ENCODE data around the gene PNMT. TPM values are rescaled to one million over a fixed set of nuclear protein-coding genes. Genes with fewer than 3 reads are reported as not detected.

Gene PNMT
- total RNA-seq, 1 experiment from 2014 or later, result 2.4 TPM

DNA sequence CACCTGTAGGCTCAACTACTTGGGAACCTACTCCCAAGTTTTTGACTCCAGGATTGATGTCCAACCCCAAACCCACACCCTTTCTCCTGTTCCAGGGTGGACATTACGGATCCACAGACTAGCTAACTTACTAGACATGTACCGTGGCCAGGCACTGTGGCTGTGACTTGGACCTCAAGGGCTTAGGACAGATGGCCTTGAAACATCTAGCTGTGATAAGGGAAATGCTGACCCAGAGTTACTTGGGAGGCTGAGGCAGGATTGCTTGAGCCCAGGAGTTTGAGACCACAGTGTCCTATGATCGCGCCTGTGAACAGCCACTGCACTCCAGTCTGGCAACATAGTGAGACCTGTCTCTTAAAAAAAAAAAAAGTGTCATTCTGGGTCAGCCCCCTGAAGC is 27.2 kb upstream of the PNMT start:
- in situ Hi-C loops (cut with HindIII; ENCODE audit: low pct_unique_long_range_greater_than_20kb, low sequenced_read_pairs) (no loop called here), intact Hi-C loops (cut with micrococcal nuclease; ENCODE audit: unreplicated experiment) (no loop called here)
- ChIA-PET CTCF (no interaction called here), POLR2A (no interaction called here)
- DNase-seq (ENCODE audit: low read depth, low spot score) (no peak), ATAC-seq (no peak)
- TF ChIP-seq, protein P1, sequence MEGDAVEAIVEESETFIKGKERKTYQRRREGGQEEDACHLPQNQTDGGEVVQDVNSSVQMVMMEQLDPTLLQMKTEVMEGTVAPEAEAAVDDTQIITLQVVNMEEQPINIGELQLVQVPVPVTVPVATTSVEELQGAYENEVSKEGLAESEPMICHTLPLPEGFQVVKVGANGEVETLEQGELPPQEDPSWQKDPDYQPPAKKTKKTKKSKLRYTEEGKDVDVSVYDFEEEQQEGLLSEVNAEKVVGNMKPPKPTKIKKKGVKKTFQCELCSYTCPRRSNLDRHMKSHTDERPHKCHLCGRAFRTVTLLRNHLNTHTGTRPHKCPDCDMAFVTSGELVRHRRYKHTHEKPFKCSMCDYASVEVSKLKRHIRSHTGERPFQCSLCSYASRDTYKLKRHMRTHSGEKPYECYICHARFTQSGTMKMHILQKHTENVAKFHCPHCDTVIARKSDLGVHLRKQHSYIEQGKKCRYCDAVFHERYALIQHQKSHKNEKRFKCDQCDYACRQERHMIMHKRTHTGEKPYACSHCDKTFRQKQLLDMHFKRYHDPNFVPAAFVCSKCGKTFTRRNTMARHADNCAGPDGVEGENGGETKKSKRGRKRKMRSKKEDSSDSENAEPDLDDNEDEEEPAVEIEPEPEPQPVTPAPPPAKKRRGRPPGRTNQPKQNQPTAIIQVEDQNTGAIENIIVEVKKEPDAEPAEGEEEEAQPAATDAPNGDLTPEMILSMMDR (IDR thresholded peaks at IDR 0.05), result no peak
- no peak for TF ChIP-seq POLR2AphosphoS5 (IDR thresholded peaks at IDR 0.05; ENCODE audit: low read depth, low read length)
- no peak for TF ChIP-seq TCF7L2 (IDR thresholded peaks at IDR 0.05; ENCODE audit: low read depth, low read length)
- TF ChIP-seq, protein P2, sequence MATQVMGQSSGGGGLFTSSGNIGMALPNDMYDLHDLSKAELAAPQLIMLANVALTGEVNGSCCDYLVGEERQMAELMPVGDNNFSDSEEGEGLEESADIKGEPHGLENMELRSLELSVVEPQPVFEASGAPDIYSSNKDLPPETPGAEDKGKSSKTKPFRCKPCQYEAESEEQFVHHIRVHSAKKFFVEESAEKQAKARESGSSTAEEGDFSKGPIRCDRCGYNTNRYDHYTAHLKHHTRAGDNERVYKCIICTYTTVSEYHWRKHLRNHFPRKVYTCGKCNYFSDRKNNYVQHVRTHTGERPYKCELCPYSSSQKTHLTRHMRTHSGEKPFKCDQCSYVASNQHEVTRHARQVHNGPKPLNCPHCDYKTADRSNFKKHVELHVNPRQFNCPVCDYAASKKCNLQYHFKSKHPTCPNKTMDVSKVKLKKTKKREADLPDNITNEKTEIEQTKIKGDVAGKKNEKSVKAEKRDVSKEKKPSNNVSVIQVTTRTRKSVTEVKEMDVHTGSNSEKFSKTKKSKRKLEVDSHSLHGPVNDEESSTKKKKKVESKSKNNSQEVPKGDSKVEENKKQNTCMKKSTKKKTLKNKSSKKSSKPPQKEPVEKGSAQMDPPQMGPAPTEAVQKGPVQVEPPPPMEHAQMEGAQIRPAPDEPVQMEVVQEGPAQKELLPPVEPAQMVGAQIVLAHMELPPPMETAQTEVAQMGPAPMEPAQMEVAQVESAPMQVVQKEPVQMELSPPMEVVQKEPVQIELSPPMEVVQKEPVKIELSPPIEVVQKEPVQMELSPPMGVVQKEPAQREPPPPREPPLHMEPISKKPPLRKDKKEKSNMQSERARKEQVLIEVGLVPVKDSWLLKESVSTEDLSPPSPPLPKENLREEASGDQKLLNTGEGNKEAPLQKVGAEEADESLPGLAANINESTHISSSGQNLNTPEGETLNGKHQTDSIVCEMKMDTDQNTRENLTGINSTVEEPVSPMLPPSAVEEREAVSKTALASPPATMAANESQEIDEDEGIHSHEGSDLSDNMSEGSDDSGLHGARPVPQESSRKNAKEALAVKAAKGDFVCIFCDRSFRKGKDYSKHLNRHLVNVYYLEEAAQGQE (IDR thresholded peaks at IDR 0.05; ENCODE audit: insufficient read depth in 1 of 2, low read depth in 2 of 2, low read length in 1 of 2), result no peak
- TF ChIP-seq SIN3A (IDR thresholded peaks at IDR 0.05; ENCODE audit: borderline replicate concordance, insufficient read depth, low read depth, low read length), result no peak
- BruUV-seq (replicated peaks), result no TSS peak
- Histone ChIP-seq H3K27ac (ENCODE audit: low read length) (no peak overlapping the region), H3K4me1 (ENCODE audit: control insufficient read depth, insufficient read depth, low read length) (peaks cover 45% of the 10 kb centered on the region), H3K36me3 (ENCODE audit: control insufficient read depth, insufficient read depth, low read length) (peaks cover 3% of the 10 kb centered on the region; the same call in 1 of the 2 replicates), H3K4me3 (ENCODE audit: low read depth in 2 of 2, low read length in 2 of 2) (no peak overlapping the region), H3K27me3 (ENCODE audit: control insufficient read depth, insufficient read depth, low read length) (no peaks in the 10 kb centered on the region), H3K9me3 (ENCODE audit: control insufficient read depth, insufficient read depth, low read depth, low read length) (no peaks in the 10 kb centered on the region)

DNA sequence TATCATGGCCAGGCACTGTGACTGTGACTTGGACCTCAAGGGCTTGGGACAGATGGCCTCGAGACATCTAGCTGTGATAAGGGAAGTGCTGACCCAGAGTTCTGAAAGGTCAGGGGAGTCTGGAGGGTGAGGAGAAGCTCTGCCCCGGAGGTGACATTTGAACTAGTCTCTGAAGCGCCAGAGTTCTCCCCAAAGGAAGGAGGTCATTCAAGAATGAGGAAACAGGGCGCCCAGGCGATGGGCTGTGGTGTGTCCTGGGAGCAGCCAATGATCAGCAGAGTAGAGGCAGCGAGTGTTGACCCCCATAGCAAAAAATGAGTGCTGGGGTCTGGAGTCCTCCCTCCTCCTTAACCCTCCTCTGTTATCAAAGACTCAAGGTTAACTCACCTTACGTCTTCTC is 26.4 kb upstream of the PNMT start:
- Histone ChIP-seq H3K9me3 (ENCODE audit: control insufficient read depth, insufficient read depth, low read depth, low read length) (no peaks in the 10 kb centered on the region), H3K36me3 (ENCODE audit: control insufficient read depth, insufficient read depth, low read length) (peaks cover 3% of the 10 kb centered on the region; the same call in 1 of the 2 replicates), H3K4me1 (ENCODE audit: control insufficient read depth, insufficient read depth, low read length) (peaks cover 38% of the 10 kb centered on the region), H3K4me3 (ENCODE audit: low read depth in 2 of 2, low read length in 2 of 2) (no peak overlapping the region), H3K27me3 (ENCODE audit: control insufficient read depth, insufficient read depth, low read length) (no peaks in the 10 kb centered on the region), H3K27ac (ENCODE audit: low read length) (no peak overlapping the region)
- ChIA-PET POLR2A (no interaction called here), CTCF (no interaction called here)
- intact Hi-C loops (cut with micrococcal nuclease; ENCODE audit: unreplicated experiment), result no loop called here
- TF ChIP-seq, protein P1 (IDR thresholded peaks at IDR 0.05), result no peak
- TF ChIP-seq SIN3A (IDR thresholded peaks at IDR 0.05; ENCODE audit: borderline replicate concordance, insufficient read depth, low read depth, low read length), result no peak
- no peak for TF ChIP-seq TCF7L2 (IDR thresholded peaks at IDR 0.05; ENCODE audit: low read depth, low read length)
- no peak for TF ChIP-seq POLR2AphosphoS5 (IDR thresholded peaks at IDR 0.05; ENCODE audit: low read depth, low read length)
- TF ChIP-seq, protein P2 (IDR thresholded peaks at IDR 0.05; ENCODE audit: insufficient read depth in 1 of 2, low read depth in 2 of 2, low read length in 1 of 2), result no peak
- in situ Hi-C loops (cut with HindIII; ENCODE audit: low pct_unique_long_range_greater_than_20kb, low sequenced_read_pairs), result no loop called here
- DNase-seq (ENCODE audit: low read depth, low spot score) (no peak), ATAC-seq (no peak)
- BruUV-seq (replicated peaks), result no TSS peak
